SIG-M5 treated with dmso at 0.1 percent for 504 hours (cell line): ENCODE data around the gene GOLPH3.
"Not testable (repeated sequence)": the region's sequence is repeated elsewhere in the genome, so short reads cannot be mapped to it uniquely, and the experiment has no call there.

Experiments used
- DNase-seq: peaks from one replicate; lab custom pipeline; 2025; ENCODE audit not compliant: unreplicated experiment; lab: John Stamatoyannopoulos, UW

The GOLPH3 gene

DNA sequence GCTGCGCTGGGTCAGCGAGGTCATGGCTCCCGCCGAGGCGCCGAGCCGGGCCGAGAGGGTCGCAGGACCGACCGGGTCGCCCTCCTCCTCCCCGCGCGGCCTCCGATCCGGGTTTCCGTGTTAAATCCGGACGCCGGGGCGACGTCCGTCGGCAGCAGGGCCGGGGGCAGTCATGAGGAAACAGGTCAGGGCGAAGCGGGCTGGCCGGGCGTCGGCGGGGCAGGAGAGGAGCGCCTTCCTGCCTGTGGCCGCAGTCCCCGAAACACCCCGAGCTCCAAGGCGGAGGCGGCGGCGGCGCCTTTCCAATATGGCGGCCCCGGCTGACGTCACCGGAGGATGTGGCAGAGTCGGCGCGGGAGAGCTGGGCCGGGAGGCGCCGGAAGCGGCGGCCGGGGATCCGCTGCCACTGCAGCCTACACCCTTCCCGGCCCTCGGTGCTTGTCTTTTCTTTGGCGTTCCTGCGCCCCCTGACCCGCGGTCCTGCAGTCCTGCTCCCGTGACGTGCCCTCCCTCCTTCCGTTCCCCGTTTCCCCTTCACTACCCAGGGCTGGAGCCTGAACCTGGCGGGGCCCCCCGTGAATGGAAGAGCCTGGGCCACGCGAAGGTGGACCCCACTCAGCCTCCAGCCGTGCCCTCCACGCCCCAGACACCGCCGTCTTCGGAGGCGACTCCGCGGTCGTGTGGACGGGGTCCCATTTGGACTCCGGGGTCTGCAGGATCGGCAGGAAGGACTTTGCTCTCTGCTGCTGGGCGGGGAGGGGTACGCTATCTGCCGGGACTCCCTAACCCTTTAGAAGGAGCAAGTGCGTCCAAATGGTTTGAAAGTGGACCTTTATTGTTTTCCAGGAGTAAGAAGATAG lies at the start of gene GOLPH3:
TSS of gene GOLPH3 (minus strand) at position 309 of the 860 bp plus-strand sequence. CDS start at position 24, 285 bp downstream.
- peak; percentile 94 for DNase-seq

DNA sequence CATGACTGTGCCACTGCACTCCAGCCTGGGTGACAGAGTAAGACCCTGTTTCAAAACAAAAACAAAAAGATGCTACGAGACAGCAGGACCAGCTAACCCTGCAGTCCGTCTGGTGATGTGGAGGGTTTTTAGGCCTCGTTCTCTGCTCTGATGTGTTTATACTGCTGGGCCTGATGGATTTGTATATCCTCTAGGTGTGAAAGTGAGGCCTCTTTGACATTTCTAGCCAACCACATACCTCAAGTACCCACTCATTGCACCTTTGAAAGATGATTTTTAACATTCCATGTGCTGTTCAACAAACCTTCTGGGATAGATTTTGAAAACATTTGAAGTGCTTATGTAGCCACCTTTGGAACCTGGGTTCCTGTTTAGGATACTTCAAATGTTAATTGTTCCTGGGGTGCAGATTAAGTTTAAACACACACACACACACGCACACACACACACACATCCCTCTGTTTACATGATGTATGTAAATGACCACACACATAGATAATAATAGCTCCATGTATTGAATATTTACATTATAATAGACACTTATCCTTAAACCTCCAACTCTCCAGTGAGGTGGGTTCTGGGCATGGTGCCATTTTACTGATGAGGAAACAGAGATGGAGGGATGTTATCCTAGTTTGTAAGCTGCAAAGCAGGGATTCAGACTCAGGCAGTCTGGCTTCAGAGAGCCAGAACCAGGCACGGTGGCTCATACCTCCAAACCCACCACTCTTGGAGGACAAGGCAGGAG lies 48.8 kb upstream of the GOLPH3 start:
- DNase-seq: no peak

- peak; percentile 27 for DNase-seq
These were observed 43.8 kb upstream of the GOLPH3 start for GRCh38 chr5:32217886-32218396.

GRCh38 chr5:32214344-32214743 lies 40.2 kb upstream of the GOLPH3 start:
- DNase-seq: not testable (repeated sequence)

DNA sequence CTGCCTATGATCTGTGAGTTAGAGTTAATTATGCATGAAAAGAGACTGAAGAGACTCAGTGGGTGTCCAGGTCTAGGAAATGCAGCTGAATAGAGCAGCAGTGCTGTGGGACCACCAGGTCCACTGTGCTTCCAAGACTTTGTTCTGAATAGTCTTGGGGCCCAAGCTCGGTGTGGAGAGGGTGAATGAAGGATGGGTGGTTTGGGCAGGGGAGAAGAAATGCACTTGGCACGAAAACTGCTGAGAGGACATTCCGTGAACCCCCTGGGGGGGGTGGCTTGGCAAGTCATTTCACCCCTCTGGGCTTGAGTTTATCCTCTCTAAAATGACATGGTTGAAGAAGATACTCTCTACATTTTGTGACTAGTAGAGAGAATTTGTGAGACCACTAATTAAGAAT lies 36.0 kb upstream of the GOLPH3 start:
- no peak for DNase-seq

GRCh38 chr5:32208837-32209236 lies 34.7 kb upstream of the GOLPH3 start:
- not testable (repeated sequence) for DNase-seq

- DNase-seq: peak; percentile 75
These were observed 33.2 kb upstream of the GOLPH3 start for GRCh38 chr5:32207355-32207634.

DNA sequence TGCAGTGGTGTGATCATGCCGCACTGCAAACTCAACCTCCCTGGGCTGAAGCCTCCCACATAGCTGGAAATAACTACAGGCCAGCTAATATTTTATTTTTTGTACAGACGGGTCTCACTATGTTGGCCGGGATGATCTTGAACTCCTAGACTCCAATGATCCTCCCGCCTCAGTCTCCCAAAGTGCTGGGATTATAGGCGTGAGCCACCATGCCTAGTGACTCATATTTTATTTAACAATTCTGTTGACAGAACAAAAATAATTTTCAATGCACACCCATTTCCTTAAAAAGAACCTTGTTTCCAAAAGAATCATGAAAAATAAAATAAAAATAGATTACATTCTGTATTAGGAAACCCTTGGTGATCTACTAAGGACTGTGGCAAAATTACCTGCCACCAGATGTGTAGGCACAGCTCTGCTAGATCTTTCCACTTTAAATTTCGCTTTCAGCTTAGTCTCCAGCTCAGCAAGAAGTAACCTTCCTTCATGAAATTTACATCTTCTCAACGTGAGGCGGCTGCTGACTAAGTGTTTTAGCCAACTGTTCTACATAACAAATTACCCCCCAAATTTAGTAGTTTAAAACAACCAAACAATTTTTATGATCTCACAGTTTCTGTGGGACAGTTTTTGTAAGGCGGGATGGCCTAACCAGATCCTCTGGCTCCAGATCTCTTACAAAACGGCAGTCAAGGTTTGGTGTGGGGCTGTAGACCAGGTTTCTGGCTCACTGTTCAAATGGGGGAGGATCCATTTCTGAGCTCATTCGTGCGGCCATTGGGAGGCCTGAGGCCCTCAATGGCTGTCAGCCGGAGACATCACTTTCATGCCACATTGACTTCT lies 32.6 kb upstream of the GOLPH3 start:
- no peak for DNase-seq

- DNase-seq: no peak
These were observed 31.9 kb upstream of the GOLPH3 start for GRCh38 chr5:32206053-32206452.

- DNase-seq: no peak
These were observed 28.3 kb upstream of the GOLPH3 start for GRCh38 chr5:32202394-32202793.

GRCh38 chr5:32201122-32201753 lies 27.1 kb upstream of the GOLPH3 start:
- peak; percentile 61 for DNase-seq

- no peak for DNase-seq
These were observed 22.9 kb upstream of the GOLPH3 start for GRCh38 chr5:32197032-32197431.

- no peak for DNase-seq
These were observed 21.1 kb upstream of the GOLPH3 start for GRCh38 chr5:32195265-32195664.

DNA sequence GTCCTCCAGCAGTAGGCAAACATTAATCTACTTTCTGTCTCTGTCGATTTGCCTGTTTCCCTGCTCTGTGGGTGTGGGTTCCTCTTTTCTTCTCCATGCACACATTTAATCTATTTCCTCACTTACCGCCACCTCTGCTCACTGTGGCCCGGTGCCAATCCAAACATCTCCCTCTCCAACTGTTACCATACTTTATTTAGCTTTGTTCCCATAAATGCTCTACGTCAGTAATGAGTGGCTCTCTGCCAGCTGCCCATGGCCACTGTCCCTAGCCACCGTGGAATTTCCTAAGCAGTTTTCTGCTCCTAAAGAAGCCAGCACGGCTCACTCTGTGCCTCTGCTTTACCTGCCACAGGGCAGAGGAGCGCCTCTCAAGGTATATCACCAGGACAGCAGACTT lies 19.5 kb upstream of the GOLPH3 start:
- DNase-seq: peak; percentile 97

- DNase-seq: no peak
These were observed 16.0 kb upstream of the GOLPH3 start for GRCh38 chr5:32190095-32190494.

- DNase-seq: no peak
These were observed 13.6 kb upstream of the GOLPH3 start for GRCh38 chr5:32187675-32188074.

- DNase-seq: peak; percentile 30
These were observed 8.4 kb upstream of the GOLPH3 start for GRCh38 chr5:32182463-32183063.

GRCh38 chr5:32173267-32174010 lies 680 bp downstream of the GOLPH3 start:
- peak; percentile 63 for DNase-seq

- DNase-seq: no peak
These were observed 1.2 kb downstream of the GOLPH3 start for GRCh38 chr5:32172923-32173266.
